H9 (cell line): Measurements from ENCODE around the gene NXNL2. TPM values are rescaled to one million over a fixed set of nuclear protein-coding genes. Genes with fewer than 3 reads are reported as not detected.

Experiments
- DNase-seq: peaks from one replicate; pipeline ENCODE4 v3.0.0-alpha.2; 2017
- H2AFZ ChIP-seq: one replicate; pipeline ENCODE4 v1.6.1; 2013; ENCODE audit warnings: mild to moderate bottlenecking, low read length, control low read depth, moderate library complexity
- H2AK5ac ChIP-seq: 2 replicates; pipeline ENCODE4 v1.6.1; 2013; ENCODE audit warnings: low read length, control low read depth, mixed read lengths; ENCODE audit not compliant: insufficient read length
- H2BK120ac ChIP-seq: one replicate; pipeline ENCODE4 v1.6.1; 2013; ENCODE audit warnings: low read depth, mild to moderate bottlenecking, low read length, control low read depth, inconsistent platforms; ENCODE audit not compliant: poor library complexity, severe bottlenecking
- H2BK12ac ChIP-seq: 2 replicates; pipeline ENCODE4 v1.6.1; 2013; ENCODE audit warnings: low read length, control low read depth, mixed read lengths, low read depth; ENCODE audit not compliant: insufficient read length
- H2BK15ac ChIP-seq: 2 replicates; pipeline ENCODE4 v1.6.1; 2013; ENCODE audit warnings: low read depth, low read length, control low read depth
- H2BK20ac ChIP-seq: one replicate; pipeline ENCODE4 v1.6.1; 2013; ENCODE audit warnings: low read depth, mild to moderate bottlenecking, low read length, control low read depth, inconsistent platforms; ENCODE audit not compliant: poor library complexity, severe bottlenecking
- H2BK5ac ChIP-seq: 2 replicates; pipeline ENCODE4 v1.6.1; 2013; ENCODE audit warnings: low read length, control low read depth, mixed read lengths; ENCODE audit not compliant: insufficient read length
- H3K14ac ChIP-seq: 2 replicates; pipeline ENCODE4 v1.6.1; 2013; ENCODE audit warnings: low read length, control low read depth; ENCODE audit not compliant: insufficient read depth
- H3K18ac ChIP-seq: 2 replicates; pipeline ENCODE4 v1.6.1; 2013; ENCODE audit warnings: low read depth, mild to moderate bottlenecking, mixed read lengths, low read length, control low read depth; ENCODE audit not compliant: insufficient read length
- H3K23ac ChIP-seq: 2 replicates; pipeline ENCODE4 v1.6.1; 2013; ENCODE audit warnings: low read length, control low read depth, mixed read lengths, low read depth; ENCODE audit not compliant: insufficient read length
- H3K23me2 ChIP-seq: 2 replicates; pipeline ENCODE4 v1.6.1; 2013; ENCODE audit warnings: low read depth, mild to moderate bottlenecking, mixed read lengths, low read length, control low read depth; ENCODE audit not compliant: insufficient read length, poor library complexity, severe bottlenecking
- H3K27ac ChIP-seq: 2 replicates; pipeline ENCODE4 v1.5.1; 2013; ENCODE audit warnings: low read length, control low read depth, mixed read lengths, low read depth; ENCODE audit not compliant: insufficient read length
- H3K27me3 ChIP-seq: 2 replicates; pipeline ENCODE4 v1.6.1; 2013; ENCODE audit warnings: low read length, control low read depth, inconsistent platforms; ENCODE audit not compliant: insufficient read depth
- H3K4ac ChIP-seq: 2 replicates; pipeline ENCODE4 v1.6.1; 2013; ENCODE audit warnings: low read depth, mild to moderate bottlenecking, control low read depth, inconsistent platforms, low read length, moderate library complexity
- H3K4me1 ChIP-seq: 2 replicates; pipeline ENCODE4 v1.6.1; 2013; ENCODE audit warnings: low read length, control low read depth, inconsistent platforms; ENCODE audit not compliant: insufficient read depth
- H3K4me2 ChIP-seq: 2 replicates; pipeline ENCODE4 v1.6.1; 2013; ENCODE audit warnings: low read length, control low read depth, mixed read lengths; ENCODE audit not compliant: insufficient read length, insufficient read depth
- H3K56ac ChIP-seq: 2 replicates; pipeline ENCODE4 v1.6.1; 2013; ENCODE audit warnings: low read depth, mild to moderate bottlenecking, mixed read lengths, low read length, control low read depth; ENCODE audit not compliant: insufficient read length
- H3K79me1 ChIP-seq: 2 replicates; pipeline ENCODE4 v1.6.1; 2013; ENCODE audit warnings: low read depth, mild to moderate bottlenecking, moderate library complexity, low read length, control low read depth, inconsistent platforms; ENCODE audit not compliant: insufficient read depth, poor library complexity, severe bottlenecking
- H3K79me2 ChIP-seq: 2 replicates; pipeline ENCODE4 v1.6.1; 2013; ENCODE audit warnings: low read length, control low read depth, inconsistent platforms; ENCODE audit not compliant: insufficient read depth
- H3K9ac ChIP-seq: 2 replicates; pipeline ENCODE4 v1.6.1; 2013; ENCODE audit warnings: low read length, control low read depth, mixed read lengths; ENCODE audit not compliant: insufficient read length; ENCODE audit errors: extremely low read depth
- H3K9me3 ChIP-seq: one replicate; pipeline ENCODE4 v1.6.1; 2013; ENCODE audit warnings: low read depth, low read length, inconsistent platforms; ENCODE audit not compliant: control insufficient read depth
- H3T11ph ChIP-seq: one replicate; pipeline ENCODE4 v1.6.1; 2013; ENCODE audit warnings: mild to moderate bottlenecking, low read length, control low read depth, inconsistent platforms
- H4K20me1 ChIP-seq: one replicate; pipeline ENCODE4 v1.6.1; 2013; ENCODE audit not compliant: control insufficient read depth, insufficient read length, insufficient read depth
- H4K5ac ChIP-seq: 2 replicates; pipeline ENCODE4 v1.6.1; 2013; ENCODE audit warnings: low read depth, mild to moderate bottlenecking, mixed read lengths, low read length, control low read depth; ENCODE audit not compliant: insufficient read length
- H4K8ac ChIP-seq: replicated peaks from 2 replicates; pipeline ENCODE4 v1.6.1; 2013; ENCODE audit warnings: low read length, control low read depth, mixed read lengths, low read depth; ENCODE audit not compliant: insufficient read length
- H4K91ac ChIP-seq: 2 replicates; pipeline ENCODE4 v1.6.1; 2013; ENCODE audit warnings: low read depth, mild to moderate bottlenecking, moderate library complexity, mixed read lengths, low read length, control low read depth; ENCODE audit not compliant: insufficient read length
- H3K27ac Mint-ChIP-seq, 3 experiments: 2 replicates in 2 of 3; 3 replicates in 1 of 3; pipeline ENCODE4 v1.8.0; 2020 to 2021; ENCODE audit warnings: mixed read lengths in 3 of 3, mild to moderate bottlenecking in 1 of 3, moderate library complexity in 1 of 3
- H3K27me3 Mint-ChIP-seq: 2 replicates; pipeline ENCODE4 v1.8.0; 2021; ENCODE audit warnings: low read depth, mild to moderate bottlenecking, moderate library complexity, mixed read lengths
- H3K36me3 Mint-ChIP-seq, 3 experiments: 2 replicates in 2 of 3; 3 replicates in 1 of 3; pipeline ENCODE4 v1.8.0; 2020 to 2021; ENCODE audit warnings: low read depth in 3 of 3, mixed read lengths in 3 of 3; ENCODE audit not compliant: insufficient read depth in 1 of 3
- H3K4me1 Mint-ChIP-seq, 2 experiments: 2 replicates each; pipeline ENCODE4 v1.8.0; 2020; ENCODE audit warnings: mixed read lengths in 2 of 2
- H3K4me3 Mint-ChIP-seq, 2 experiments: 2 replicates in 1 of 2; 3 replicates in 1 of 2; pipeline ENCODE4 v1.8.0; 2020 to 2021; ENCODE audit warnings: mild to moderate bottlenecking in 2 of 2, mixed read lengths in 2 of 2, moderate library complexity in 1 of 2
- H3K9me3 Mint-ChIP-seq, 2 experiments: 2 replicates in 1 of 2; 3 replicates in 1 of 2; pipeline ENCODE4 v1.8.0; 2020; ENCODE audit warnings: mild to moderate bottlenecking in 2 of 2, mixed read lengths in 2 of 2, moderate library complexity in 1 of 2
- WGBS: extraction: QIAGEN DNeasy Blood & Tissue Kit; methylation state at CpG from one replicate; pipeline ENCODE4 v1.1.7; 2013; ENCODE audit warnings: missing lambda C conversion rate, low lambda C conversion rate, mixed read lengths; ENCODE audit not compliant: insufficient read length; ENCODE audit errors: extremely low coverage; 5-methylcytosine and 5-hydroxymethylcytosine counted together
- total RNA-seq: library from RNA; stranded (reverse); gene quantifications from 2 replicates; pipeline ENCODE4 v1.2.1, GENCODE V29; 2021
- TF ChIP-seq, protein P1 (sequence below): fragments of 200-600 bp; sonication (generic); conservative IDR thresholded peaks from 3 replicates; pipeline ENCODE4 v1.8.0; 2021; ENCODE audit warnings: antibody characterized with exemption, mild to moderate bottlenecking

The NXNL2 gene
- total RNA-seq, 1 experiment from 2014 or later = 0.57 TPM

DNA sequence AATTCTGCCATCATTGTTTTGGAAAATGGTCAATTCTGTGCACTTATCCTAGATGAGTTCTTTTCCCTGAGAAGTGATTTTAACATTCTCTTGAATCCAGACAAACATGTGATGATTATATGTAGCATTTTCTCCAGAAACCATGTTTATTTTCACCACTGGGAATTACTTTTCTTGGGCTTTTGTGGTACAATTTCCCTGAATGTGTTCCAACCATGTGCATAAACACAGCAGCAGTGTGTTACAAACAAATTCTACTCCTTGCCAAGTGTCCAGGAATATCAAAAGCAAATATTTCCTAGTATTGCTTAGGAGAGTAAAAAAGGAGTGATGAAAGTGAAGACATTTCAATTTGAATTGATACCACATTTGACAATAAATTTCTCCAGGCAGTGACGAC is 50.4 kb downstream of the NXNL2 start:
- peaks cover 0 to 2% (median 0%) of the 10 kb centered on the region in 3 experiments; a peak in 1 of 7 replicates for H3K36me3 Mint-ChIP-seq
- Histone ChIP-seq H3K4me1 (no peaks in the 10 kb centered on the region), H3K79me2 (no peaks in the 10 kb centered on the region), H2BK20ac (no peak overlapping the region), H3T11ph (no peak overlapping the region), H2AFZ (no peak overlapping the region), H3K27me3 (no peaks in the 10 kb centered on the region), H3K4ac (no peak overlapping the region), H2BK120ac (no peak overlapping the region), H3K79me1 (no peaks in the 10 kb centered on the region), H3K14ac (no peak overlapping the region), H2BK5ac (no peak overlapping the region), H4K20me1 (no peaks in the 10 kb centered on the region), H3K4me2 (no peak overlapping the region), H3K9ac (no peak overlapping the region), H4K8ac (no peak overlapping the region), H3K23me2 (no peaks in the 10 kb centered on the region), H3K23ac (no peak overlapping the region), H4K5ac (no peak overlapping the region), H3K56ac (no peak overlapping the region), H3K27ac (no peak overlapping the region), H2BK15ac (no peak overlapping the region), H2AK5ac (no peak overlapping the region), H4K91ac (no peak overlapping the region), H2BK12ac (no peak overlapping the region), H3K9me3 (no peaks in the 10 kb centered on the region), H3K18ac (no peak overlapping the region)
- H3K27ac Mint-ChIP-seq = no peak overlapping the region
- WGBS = no CpG with 5 or more reads among the region's 1 CpG
- H3K4me1 Mint-ChIP-seq = peaks cover 0 to 5% of the 10 kb centered on the region in 2 experiments; a peak in 3 of 4 replicates
- TF ChIP-seq, protein P1, sequence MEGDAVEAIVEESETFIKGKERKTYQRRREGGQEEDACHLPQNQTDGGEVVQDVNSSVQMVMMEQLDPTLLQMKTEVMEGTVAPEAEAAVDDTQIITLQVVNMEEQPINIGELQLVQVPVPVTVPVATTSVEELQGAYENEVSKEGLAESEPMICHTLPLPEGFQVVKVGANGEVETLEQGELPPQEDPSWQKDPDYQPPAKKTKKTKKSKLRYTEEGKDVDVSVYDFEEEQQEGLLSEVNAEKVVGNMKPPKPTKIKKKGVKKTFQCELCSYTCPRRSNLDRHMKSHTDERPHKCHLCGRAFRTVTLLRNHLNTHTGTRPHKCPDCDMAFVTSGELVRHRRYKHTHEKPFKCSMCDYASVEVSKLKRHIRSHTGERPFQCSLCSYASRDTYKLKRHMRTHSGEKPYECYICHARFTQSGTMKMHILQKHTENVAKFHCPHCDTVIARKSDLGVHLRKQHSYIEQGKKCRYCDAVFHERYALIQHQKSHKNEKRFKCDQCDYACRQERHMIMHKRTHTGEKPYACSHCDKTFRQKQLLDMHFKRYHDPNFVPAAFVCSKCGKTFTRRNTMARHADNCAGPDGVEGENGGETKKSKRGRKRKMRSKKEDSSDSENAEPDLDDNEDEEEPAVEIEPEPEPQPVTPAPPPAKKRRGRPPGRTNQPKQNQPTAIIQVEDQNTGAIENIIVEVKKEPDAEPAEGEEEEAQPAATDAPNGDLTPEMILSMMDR = no peak
- H3K9me3 Mint-ChIP-seq = peaks cover 0 to 5% of the 10 kb centered on the region in 2 experiments; a peak in 3 of 5 replicates
- DNase-seq = no peak
- no peak overlapping the region for H3K4me3 Mint-ChIP-seq
- no peaks in the 10 kb centered on the region; the same call in none of the 2 replicates for H3K27me3 Mint-ChIP-seq
